B cell (primary cell): ENCODE data around the gene TMEM238. TPM values are rescaled to one million over a fixed set of nuclear protein-coding genes. Genes with fewer than 3 reads are reported as not detected.

Source experiments
- ATAC-seq: fragments of 200-7000 bp; cut with Tn5 transposase; one replicate; pipeline ENCODE4 v1.10.0; 2021; ENCODE audit warnings: low read depth, mild to moderate bottlenecking, moderate number of reproducible peaks, moderate library complexity
- CTCF ChIA-PET: fragments of 350-600 bp; sonication (Branson Sonifier 250); formaldehyde crosslinking; loops from one replicate; lab custom pipeline; 2021; ENCODE audit warnings: antibody characterized with exemption, inconsistent platforms; lab: Charles Lee
- POLR2A ChIA-PET: fragments of 350-600 bp; sonication (Branson Sonifier 250); formaldehyde crosslinking; loops from one replicate; lab custom pipeline; 2021; ENCODE audit warnings: antibody characterized with exemption; lab: Charles Lee
- DNase-seq: peaks from one replicate; pipeline ENCODE4 v3.0.0; 2013
- H2AFZ ChIP-seq: 2 replicates; pipeline ENCODE4 v1.6.1; 2012; ENCODE audit warnings: mild to moderate bottlenecking, low read depth, low read length; ENCODE audit not compliant: insufficient read depth, poor library complexity, severe bottlenecking
- H3K27ac ChIP-seq, 2 donors: 1 replicate in 1 of 2; 2 replicates in 1 of 2; pipeline ENCODE4 v1.5.1; 2012 to 2013; ENCODE audit warnings: low read length in 2 of 2, mild to moderate bottlenecking in 2 of 2, moderate library complexity in 1 of 2
- H3K27me3 ChIP-seq, 4 experiments: fragments of 200-600 bp in 1 of 4; sonication (generic) in 1 of 4; replicated peaks in 1 of 4; 1 replicate in 2 of 4; 2 replicates in 2 of 4; pipeline versions ENCODE4 v1.6.1 to v1.7.0; 2013 to 2016; ENCODE audit warnings: low read length in 3 of 4, mild to moderate bottlenecking in 2 of 4, mixed read lengths in 1 of 4, moderate library complexity in 1 of 4; ENCODE audit not compliant: insufficient read depth in 4 of 4, control insufficient read depth in 3 of 4; ENCODE audit errors: control extremely low read depth in 1 of 4
- H3K36me3 ChIP-seq, 2 experiments: replicated peaks in 1 of 2; 1 replicate in 1 of 2; 2 replicates in 1 of 2; pipeline versions ENCODE4 v1.6.1 to v1.7.1; 2013; ENCODE audit warnings: low read length in 1 of 2; ENCODE audit not compliant: insufficient read depth in 2 of 2, control insufficient read depth in 1 of 2; ENCODE audit errors: control extremely low read depth in 1 of 2, extremely low read depth in 1 of 2
- H3K4me1 ChIP-seq, 2 donors: fragments of 200-600 bp in 1 of 2; sonication (generic) in 1 of 2; 1 replicate in 1 of 2; 2 replicates in 1 of 2; pipeline versions ENCODE4 v1.5.1 to v1.6.1; 2013 to 2017; ENCODE audit warnings: low read length in 2 of 2; ENCODE audit not compliant: control insufficient read depth in 2 of 2, insufficient read depth in 2 of 2
- H3K4me2 ChIP-seq: replicated peaks from 2 replicates; pipeline ENCODE3; 2012; ENCODE audit warnings: mild to moderate bottlenecking, low read depth, low read length; ENCODE audit not compliant: poor library complexity, severe bottlenecking
- H3K4me3 ChIP-seq, 5 experiments: fragments of 200-600 bp in 1 of 5; sonication (generic) in 1 of 5; 1 replicate in 3 of 5; 2 replicates in 2 of 5; pipeline versions ENCODE4 v1.5.1 to v1.7.0; 2011 to 2016; ENCODE audit warnings: low read length in 4 of 5, mild to moderate bottlenecking in 4 of 5, low read depth in 2 of 5, control low read depth in 1 of 5, moderate library complexity in 1 of 5; ENCODE audit not compliant: insufficient read depth in 1 of 5; ENCODE audit errors: control extremely low read depth in 1 of 5, extremely low read depth in 1 of 5
- H3K79me2 ChIP-seq: fragments of 200-600 bp; sonication (generic); one replicate; pipeline ENCODE4 v1.6.0; 2016; ENCODE audit warnings: low read length; ENCODE audit not compliant: control insufficient read depth, insufficient read depth
- H3K9ac ChIP-seq: fragments of 200-600 bp; sonication (generic); 2 replicates; pipeline ENCODE4 v1.6.1; 2017; ENCODE audit warnings: mild to moderate bottlenecking, low read length, moderate library complexity
- H3K9me3 ChIP-seq, 3 donors: one replicate each; pipeline versions ENCODE4 v1.6.1 to v1.7.1; 2013; ENCODE audit warnings: low read length in 2 of 3; ENCODE audit not compliant: control insufficient read depth in 2 of 3, insufficient read depth in 1 of 3; ENCODE audit errors: control extremely low read depth in 1 of 3
- H4K20me1 ChIP-seq: 2 replicates; pipeline ENCODE4 v1.6.0; 2012; ENCODE audit warnings: mild to moderate bottlenecking, low read length; ENCODE audit not compliant: insufficient read depth, control insufficient read depth, poor library complexity, severe bottlenecking
- H3K27ac Mint-ChIP-seq: one replicate; pipeline ENCODE4 v1.8.0; 2021; ENCODE audit warnings: mixed read lengths
- H3K27me3 Mint-ChIP-seq: one replicate; pipeline ENCODE4 v1.8.0; 2021; ENCODE audit warnings: mixed read lengths
- H3K4me1 Mint-ChIP-seq: one replicate; pipeline ENCODE4 v1.8.0; 2021; ENCODE audit warnings: mixed read lengths
- H3K4me3 Mint-ChIP-seq: one replicate; pipeline ENCODE4 v1.8.0; 2021; ENCODE audit warnings: mixed read lengths
- H3K9me3 Mint-ChIP-seq: one replicate; pipeline ENCODE4 v1.8.0; 2022; ENCODE audit warnings: mixed read lengths; ENCODE audit not compliant: insufficient read depth
- EZH2 ChIP-seq: IDR thresholded peaks from 2 replicates; pipeline ENCODE4 v1.6.1; 2012; ENCODE audit warnings: borderline replicate concordance, low read depth, mild to moderate bottlenecking, moderate library complexity, low read length; ENCODE audit not compliant: insufficient read depth, poor library complexity, severe bottlenecking
- WGBS: methylation state at CpG from one replicate; pipeline ENCODE4 v1.1.5; 2013; ENCODE audit warnings: missing lambda C conversion rate; ENCODE audit not compliant: insufficient coverage; 5-methylcytosine and 5-hydroxymethylcytosine counted together
- intact Hi-C: fragments of 100-400 bp; cut with micrococcal nuclease; formaldehyde crosslinking; loops from one replicate; pipeline ENCODE4 v1.10.0; 2022
- polyA plus RNA-seq: library from polyadenylated mRNA; depleted of rRNA; stranded (reverse); fragments of >200 nt; gene quantifications from 2 replicates; pipeline ENCODE4 v1.2.3, GENCODE V29; 2012
- total RNA-seq, 2 donors: library from RNA; stranded (reverse); fragments of 120-200 nt in 1 of 2; gene quantifications; 1 replicate in 1 of 2; 2 replicates in 1 of 2; pipeline versions ENCODE4 v1.2.3 to v1.2.4, GENCODE V29; 2013 to 2022
- TF ChIP-seq, protein P1 (sequence below): fragments of 200-600 bp; IDR thresholded peaks from one replicate; pipeline ENCODE4 v1.8.0; 2022; ENCODE audit warnings: antibody characterized with exemption, mild to moderate bottlenecking

Gene TMEM238
- total and polyA plus RNA-seq, 2 donors (not counting 1 experiment from before 2014, with no cell fraction given): 0.76 to 4.7 TPM

DNA sequence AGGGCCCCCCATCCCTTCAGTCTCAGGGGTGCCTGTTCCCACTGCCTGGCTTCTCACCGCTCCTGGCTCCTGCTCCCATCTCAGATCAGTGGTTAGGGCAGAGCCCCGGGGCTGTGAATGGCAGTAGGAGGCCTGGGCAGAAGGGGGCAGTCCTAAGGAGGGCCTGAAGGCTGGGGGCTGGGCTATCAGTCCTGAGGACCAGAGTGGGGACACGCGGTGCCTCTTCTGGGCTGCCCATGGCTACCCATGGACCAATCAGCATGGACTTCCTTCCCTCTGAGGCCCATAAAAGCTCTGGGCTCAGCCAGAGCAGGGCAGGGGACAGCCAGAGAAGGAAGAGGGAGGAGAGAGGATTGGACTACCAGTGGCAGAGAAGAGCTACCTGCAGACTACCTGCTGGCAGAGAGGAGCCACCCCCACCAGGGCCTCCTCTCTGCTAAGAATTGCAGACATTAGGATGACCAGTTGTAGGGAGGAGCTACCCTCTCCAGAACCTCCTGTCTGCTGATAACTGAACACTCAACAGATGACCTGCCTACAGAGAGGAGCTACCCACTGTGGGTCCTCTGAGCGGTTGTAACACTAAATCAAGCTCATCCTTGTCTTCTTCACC lies 35.6 kb upstream of the TMEM238 start:
- no peak for DNase-seq
- Histone ChIP-seq H3K9ac (no peak overlapping the region), H3K4me1 (no peaks in the 10 kb centered on the region), H3K36me3 (no peaks in the 10 kb centered on the region), H3K4me2 (no peak overlapping the region), H3K9me3 (peaks cover 0 to 3% (median 0%) of the 10 kb centered on the region in 3 donors), H3K27ac (no peak overlapping the region), H3K79me2 (no peaks in the 10 kb centered on the region), H2AFZ (no peak overlapping the region), H3K4me3 (no peak overlapping the region), H3K27me3 (peaks cover 0 to 22% (median 1%) of the 10 kb centered on the region in 4 experiments), H4K20me1 (no peaks in the 10 kb centered on the region)
- WGBS: 90% methylated on average over 3 of the region's 5 CpGs
- Mint-ChIP-seq H3K4me1 (no peaks in the 10 kb centered on the region), H3K4me3 (no peak overlapping the region), H3K9me3 (no peaks in the 10 kb centered on the region), H3K27me3 (peaks cover 23% of the 10 kb centered on the region), H3K27ac (no peak overlapping the region)
- intact Hi-C loops: no loop called here
- ChIA-PET POLR2A (no interaction called here), CTCF (interaction anchor here (0.6 to 7.2 kb wide), 6 partner anchors 127 to 332 kb away, joined by 3 to 75 read pairs (median 4); no protein-coding TSS in a partner anchor)
- TF ChIP-seq, protein P1, sequence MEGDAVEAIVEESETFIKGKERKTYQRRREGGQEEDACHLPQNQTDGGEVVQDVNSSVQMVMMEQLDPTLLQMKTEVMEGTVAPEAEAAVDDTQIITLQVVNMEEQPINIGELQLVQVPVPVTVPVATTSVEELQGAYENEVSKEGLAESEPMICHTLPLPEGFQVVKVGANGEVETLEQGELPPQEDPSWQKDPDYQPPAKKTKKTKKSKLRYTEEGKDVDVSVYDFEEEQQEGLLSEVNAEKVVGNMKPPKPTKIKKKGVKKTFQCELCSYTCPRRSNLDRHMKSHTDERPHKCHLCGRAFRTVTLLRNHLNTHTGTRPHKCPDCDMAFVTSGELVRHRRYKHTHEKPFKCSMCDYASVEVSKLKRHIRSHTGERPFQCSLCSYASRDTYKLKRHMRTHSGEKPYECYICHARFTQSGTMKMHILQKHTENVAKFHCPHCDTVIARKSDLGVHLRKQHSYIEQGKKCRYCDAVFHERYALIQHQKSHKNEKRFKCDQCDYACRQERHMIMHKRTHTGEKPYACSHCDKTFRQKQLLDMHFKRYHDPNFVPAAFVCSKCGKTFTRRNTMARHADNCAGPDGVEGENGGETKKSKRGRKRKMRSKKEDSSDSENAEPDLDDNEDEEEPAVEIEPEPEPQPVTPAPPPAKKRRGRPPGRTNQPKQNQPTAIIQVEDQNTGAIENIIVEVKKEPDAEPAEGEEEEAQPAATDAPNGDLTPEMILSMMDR: no peak
- TF ChIP-seq EZH2: no peak
- no peak for ATAC-seq

DNA sequence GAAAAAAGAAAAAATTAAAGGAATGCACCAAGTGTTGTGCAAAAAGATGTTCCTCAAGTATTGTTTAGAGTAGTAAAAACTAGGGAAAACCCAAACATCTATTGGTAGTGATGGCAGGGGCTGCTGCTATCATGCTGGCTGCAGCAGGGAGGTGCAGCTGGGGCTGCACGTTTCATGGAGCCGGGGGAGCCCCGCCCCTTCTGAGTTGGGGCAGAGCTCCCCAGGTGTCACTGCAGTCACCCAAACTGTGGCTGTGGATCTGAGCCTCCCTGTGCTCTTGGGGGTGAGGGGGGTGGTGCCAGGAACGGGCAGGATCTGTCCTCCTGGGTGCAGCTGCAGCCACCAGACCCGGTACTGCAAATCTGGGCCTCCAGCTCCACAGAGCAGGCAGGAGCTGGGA lies 35.0 kb upstream of the TMEM238 start:
- WGBS: 57% methylated on average over 5 of the region's 5 CpGs
- no peak for TF ChIP-seq EZH2
- TF ChIP-seq, protein P1: no peak
- POLR2A ChIA-PET: no interaction called here
- Mint-ChIP-seq H3K27ac (no peak overlapping the region), H3K4me3 (no peak overlapping the region), H3K27me3 (peaks cover 23% of the 10 kb centered on the region), H3K9me3 (no peaks in the 10 kb centered on the region), H3K4me1 (no peaks in the 10 kb centered on the region)
- Histone ChIP-seq H3K27ac (no peak overlapping the region), H3K27me3 (peaks cover 0 to 18% (median 0%) of the 10 kb centered on the region in 4 experiments), H3K79me2 (no peaks in the 10 kb centered on the region), H3K9ac (no peak overlapping the region), H3K4me3 (no peak overlapping the region), H2AFZ (no peak overlapping the region), H4K20me1 (no peaks in the 10 kb centered on the region), H3K9me3 (no peaks in the 10 kb centered on the region), H3K4me1 (no peaks in the 10 kb centered on the region), H3K4me2 (no peak overlapping the region), H3K36me3 (no peaks in the 10 kb centered on the region)
- CTCF ChIA-PET: interaction anchor here (0.6 to 7.2 kb wide), 13 partner anchors 10 to 331 kb away, joined by 3 to 75 read pairs (median 3); partner anchors contain the start of gene TMEM238
- ATAC-seq (no peak), DNase-seq (no peak)
- intact Hi-C loops: no loop called here
